COR-L47 (cell line): Measurements from ENCODE around the gene AP1B1.
"Not testable (repeated sequence)": the region's sequence is repeated elsewhere in the genome, so short reads cannot be mapped to it uniquely, and the experiment has no call there.

Experiments
- DNase-seq: peaks from one replicate; lab custom pipeline; 2025; lab: John Stamatoyannopoulos, UW

AP1B1 gene

DNA sequence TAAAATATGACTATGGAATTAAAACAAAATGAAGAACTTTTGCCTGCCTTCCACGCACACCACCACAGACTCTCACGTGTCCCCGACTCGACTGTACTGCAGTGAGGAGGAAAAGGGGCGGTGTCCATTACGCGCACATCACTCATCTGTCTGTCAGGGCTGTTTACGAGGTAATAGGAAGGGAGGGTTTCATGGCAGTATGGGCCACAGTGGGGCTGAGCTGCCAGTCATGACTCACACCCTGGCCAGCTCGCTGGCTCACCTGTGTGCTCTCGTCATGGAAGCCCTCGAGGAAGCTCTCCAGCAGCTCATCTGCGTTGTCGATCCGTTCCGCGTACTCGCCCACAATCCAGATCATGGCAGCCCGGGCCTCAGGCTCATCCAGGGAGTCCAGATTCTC is 39.4 kb downstream of the AP1B1 start:
- DNase-seq: no peak

DNA sequence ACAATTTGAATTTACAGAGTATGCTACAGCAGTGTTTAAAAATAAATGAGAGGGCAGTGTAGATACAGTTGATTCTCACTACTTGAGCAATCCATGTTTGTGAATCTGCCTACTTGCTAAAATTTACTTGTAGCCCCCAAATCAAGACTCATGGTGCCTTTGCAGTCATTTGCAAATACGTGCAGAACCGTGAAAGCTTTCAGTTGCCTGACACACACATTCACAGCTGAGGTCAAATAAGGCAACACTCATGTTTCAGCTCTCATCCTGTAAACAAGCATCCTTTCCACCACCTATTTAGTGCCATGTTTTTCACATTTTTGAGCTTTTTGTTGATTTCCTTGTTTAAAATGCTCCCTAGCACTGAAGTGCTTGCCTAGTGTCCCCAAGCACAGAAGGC is 40.3 kb downstream of the AP1B1 start:
- DNase-seq: no peak

DNA sequence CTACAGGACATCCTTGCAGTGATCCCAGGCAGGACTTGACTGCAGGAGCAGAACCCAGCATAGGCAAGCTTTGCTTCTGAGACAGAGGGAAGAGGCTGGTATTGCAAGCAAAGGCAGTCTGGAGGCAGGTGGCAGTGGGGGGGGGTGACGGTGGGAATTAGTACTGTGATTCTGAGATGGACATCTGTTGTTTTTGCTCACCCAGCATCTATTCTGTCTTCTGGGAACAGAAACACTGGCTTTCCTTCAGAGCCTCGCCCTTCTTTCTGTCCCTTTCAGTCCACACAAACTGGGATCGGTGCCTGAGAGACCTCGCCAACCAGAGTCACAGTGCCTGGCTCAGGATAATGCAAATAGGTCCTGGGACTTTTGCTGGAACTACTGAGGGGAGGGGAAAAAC is 41.7 kb downstream of the AP1B1 start:
- no peak for DNase-seq

DNA sequence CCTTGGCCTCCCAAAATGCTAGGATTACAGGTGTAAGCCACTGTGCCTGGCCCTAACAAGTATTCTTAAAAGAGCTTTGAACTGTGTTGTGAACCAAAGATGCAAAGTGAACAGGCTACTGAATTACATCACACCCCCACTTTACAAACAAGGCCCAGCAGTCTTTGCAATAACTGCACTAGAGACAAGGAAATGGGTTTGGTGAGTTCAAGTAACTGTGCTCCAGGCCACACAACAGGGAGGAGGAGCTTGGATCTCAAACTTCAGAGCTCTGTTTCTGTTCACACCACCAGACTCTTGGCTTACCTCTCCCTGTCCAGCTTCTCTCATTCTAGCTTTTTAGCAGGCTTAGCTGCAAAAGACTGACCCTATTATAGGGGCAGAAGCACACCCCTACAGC is 42.4 kb downstream of the AP1B1 start:
- no peak for DNase-seq

DNA sequence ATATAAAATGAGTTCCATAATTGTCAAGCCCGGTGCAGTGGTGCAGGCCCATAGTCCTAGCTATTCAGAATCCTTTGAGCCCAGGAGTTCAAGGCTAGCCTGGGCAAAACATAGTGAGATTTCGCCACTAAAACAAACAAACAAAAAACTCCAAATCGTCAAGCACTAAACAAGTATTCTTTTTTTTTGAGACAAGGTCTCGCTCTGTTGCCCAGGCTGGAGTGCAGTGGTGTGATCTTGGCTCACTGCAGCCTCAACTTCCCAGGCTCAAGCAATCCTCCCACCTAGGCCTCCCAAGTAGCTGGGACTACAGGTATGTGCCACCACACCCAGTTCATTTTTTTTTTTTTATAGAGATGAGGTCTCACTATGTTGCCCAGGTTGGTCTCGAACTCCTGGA is 43.5 kb downstream of the AP1B1 start:
- not testable (repeated sequence) for DNase-seq

DNA sequence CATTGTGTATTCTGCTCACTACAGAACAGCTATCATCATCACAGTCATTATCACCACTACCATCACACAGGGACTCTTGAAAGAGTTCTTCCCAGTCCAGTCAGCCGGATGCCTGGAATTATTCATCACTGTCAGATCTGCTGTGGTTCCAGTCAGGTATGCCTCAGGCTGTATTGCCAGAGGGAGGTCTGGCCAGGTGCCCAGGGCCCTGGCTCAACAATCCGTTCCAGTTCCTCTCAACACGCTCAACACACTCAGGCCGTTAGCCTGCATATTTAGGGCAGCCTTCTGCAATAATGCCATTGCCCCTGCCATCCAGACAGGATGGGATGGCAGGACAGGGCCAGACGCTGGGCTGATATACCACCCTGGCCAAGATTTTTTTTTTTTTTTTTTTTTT is 44.2 kb downstream of the AP1B1 start:
- peak; percentile 87 for DNase-seq

DNA sequence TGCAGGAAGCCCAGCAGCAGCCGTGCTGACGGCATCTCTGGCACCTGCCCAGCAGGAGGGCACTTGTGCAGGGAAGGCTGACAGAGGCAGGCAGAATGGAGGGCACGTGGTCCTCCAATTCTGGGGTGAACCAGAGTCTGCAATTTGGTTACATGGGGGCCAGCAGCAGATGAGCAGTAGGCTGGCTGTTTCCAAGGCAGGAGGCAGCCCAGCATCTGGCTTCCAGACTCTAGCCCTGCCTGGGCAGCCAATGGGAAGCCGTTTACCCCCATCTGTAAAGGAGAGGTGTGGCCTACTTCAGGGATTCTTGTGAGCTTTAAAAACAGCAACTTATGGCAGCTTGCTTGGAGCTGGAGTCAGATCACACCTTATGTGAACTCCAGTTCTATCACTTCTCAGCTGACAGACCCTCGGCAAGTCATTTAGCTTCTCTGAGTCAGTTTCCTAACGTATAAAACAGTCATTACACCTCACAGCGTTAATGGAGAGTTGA is 45.0 kb downstream of the AP1B1 start:
- peak; percentile 37 for DNase-seq

DNA sequence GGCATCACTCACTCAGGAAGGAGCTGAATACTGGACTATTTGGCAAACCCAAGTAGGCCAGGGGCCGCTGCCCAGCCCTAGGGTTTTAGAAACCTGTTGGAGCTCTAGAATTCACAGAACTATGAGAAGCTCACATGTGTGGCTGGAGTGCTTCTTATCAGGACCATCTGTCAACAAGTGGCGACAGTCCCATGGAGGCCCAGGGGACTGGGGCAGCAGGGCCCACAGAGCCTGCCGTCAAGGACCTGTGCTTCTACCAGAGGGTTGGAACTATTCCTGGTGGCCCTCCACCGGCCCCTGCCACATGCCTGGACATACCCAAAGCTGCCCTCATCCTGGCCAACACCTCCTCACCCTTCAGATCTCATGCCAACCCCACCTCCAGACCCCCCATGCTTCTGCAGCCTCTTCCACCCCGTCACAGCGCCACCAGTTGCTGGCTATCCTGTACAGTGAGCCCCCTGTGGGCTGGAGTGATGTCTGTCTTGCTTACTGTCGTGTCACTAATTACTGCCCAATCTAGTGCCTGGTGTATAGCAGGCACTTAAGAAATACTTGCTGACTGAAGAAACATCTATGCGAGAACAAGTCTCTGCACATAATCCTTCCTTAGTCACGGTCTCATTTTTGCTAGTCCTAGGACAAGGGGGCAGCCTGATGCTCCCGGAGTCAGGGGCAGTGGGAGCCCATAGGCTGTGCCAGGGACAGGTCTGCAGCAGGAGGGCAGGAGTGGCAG is 45.6 kb downstream of the AP1B1 start:
- no peak for DNase-seq

DNA sequence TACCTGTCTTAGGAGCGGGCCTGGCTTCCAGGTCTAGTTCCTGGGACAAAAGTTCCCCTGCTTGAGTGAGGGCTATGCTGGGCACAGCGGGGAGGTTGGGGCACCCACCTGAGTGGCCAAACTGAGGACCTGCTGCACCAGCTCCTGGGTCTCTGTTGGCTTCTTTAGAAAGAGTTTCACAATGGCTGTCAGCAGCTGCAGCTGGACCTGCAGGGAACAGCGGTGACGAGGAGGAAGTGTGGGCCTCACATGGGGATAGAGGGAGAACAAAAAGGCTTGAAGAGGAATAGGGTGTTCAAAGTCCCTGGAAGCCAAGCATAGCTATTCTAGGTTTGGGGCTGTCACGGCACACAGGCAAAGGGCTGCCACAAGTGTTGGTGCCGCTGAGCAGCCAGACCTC is 46.2 kb downstream of the AP1B1 start:
- DNase-seq: no peak

DNA sequence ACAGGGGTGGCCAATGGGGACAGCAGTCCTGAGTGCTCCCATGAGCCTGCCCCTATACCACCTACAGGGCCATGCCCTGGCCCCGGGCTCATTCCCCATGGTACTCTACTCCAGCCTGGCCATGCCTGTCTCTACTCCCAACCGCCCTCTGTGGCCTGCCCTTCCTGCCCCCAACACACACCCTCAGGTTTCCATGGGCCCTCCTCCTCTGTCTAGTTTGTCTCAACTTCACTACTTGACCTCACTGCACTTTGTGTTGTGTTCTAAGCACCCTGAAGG is 46.6 kb downstream of the AP1B1 start:
- DNase-seq: no peak

DNA sequence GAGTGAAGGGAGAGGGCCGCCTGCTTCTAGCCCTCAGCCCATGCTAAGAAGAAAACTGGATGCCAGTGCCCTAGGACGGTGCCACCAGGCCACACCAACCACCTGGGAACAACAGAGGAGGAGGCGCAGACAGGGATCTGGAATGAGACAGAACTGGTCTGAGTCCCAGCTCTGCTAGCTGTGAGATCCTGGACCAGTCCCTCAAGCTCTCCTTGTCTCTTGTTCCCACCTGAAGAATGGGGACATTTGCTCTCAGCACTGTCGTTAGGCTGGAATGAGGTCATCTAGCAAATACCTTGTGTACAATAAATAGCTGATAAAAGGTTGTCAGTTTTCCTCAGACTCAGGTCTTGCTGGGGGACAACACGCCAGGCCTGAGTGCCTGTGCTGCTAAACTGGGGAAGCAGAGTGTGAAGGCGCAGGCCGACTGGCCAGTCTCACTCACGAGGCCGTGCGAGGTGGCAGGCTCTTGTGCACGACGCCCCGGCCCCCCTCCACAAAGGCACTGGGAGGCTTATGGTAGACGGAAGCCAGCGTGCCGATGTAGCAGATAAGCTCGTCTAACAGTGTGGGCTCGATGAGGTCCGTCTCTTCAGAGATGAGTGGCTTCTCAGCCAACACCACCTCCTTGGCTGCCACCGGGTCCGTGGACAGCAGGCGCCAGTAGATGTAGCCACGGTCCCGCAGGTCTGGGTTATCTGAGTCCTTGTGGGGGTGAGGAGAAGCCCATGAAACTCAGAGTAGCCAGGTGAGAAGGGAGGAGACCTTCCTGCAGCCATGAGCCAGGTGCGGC is 47.1 kb downstream of the AP1B1 start:
- DNase-seq: no peak

DNA sequence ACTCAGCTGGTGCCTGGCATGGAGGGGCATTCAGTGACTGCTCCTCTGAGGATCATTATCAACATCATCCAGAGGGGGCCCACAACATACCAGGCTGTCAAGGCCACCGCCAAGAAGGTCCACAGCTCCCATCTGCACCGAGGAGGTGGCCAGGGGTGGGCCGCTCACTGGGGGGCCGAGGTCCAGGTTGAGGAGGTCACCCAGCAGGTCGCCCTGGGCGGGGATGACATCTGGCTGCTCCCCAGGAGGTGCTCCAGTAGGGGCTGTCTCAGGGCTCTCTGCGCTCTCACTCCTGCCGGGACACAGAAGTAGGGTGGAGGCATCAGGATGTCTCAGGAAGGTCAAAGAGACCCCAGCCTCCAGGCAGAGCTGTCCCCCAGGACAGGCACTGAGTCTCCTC is 47.8 kb downstream of the AP1B1 start:
- no peak for DNase-seq

DNA sequence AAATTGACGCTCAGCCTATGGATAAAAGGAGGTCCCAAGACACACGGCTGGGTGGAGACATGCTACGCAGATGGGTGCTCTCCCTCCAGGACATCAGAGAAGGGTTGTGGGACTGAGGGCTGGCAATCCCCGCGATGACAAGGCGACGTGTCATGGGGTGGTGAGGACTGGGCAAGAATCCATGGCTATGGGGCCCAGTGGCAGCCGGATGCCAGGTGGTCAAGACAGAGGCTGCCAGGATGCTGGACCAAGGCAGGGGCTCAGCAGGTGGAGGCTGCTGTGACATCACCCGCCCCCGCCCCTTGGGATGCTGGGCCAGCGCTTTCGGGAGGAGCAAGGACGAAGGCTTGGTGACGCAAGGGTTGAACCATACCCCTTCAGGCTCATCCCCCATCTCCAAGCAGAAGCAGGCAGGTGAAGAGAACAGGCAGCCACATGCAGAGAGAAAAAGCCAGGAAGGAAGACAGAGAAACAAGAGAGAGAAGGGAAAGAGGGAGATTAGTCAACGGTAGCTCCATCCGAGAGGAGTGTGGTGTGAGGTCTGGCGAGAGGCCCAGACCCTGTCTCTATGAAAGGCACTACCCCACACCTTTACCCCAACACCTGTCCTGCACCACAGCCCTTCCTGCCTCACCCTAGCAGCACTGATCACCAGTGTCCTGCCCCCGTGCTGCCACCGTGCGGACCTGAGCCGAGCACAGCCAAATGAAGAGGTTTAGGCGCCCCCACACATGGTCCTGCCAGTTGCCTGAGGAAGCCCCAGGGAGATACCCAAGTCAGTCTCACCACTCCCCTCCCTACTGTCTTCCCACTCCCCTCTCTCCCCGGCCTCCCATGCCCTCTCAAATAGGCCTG is 48.8 kb downstream of the AP1B1 start:
- no peak for DNase-seq

DNA sequence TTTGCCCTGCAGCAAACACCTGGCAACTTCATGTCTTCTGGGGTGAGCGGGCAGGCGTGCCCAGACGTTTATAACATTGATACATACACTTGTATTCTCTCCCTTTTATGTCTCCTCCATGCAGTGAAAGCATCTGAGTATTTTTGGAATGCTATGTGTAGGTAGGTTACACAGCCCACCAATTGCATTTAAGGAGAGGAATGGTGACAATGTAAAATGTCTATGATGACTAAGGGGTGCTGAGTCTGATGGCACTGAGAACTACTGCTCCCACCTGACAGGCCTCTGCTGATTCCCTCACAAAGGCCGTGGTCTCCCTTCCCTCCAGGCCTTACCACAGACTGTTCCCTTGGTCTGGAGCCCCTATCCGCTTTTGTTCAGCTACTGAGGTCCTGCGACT is 50.0 kb downstream of the AP1B1 start:
- no peak for DNase-seq

DNA sequence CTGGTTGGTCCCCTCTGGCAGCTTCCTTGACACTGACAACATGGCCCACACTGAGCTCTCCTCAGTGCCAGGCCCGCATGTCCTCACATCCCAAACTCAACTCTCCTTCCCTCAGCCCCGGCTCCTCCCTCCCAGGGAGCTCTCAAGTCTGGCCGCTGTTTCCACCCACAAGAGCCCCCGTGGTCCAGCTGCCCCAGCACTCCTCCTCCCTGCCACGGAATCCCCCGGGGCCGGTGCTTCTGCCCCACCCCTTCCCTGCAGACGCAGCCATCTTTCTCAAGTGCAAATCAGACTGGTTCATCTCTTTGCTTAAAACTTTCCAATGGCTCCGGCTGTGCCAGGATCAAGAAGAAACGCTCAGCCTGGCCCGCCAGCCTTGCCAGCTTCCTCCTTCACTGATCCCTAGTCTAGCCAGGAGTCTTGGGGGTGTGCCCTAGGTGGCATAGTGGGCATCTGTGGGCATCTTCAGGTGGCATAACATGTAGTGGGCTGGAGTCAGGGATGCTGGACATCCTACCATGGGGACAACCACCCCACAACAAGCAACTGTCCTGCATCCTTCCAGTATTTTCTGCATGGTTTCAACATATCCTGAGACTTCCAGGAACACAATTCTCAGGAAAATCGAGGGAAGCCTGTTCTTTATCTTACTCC is 50.6 kb downstream of the AP1B1 start:
- DNase-seq: no peak

DNA sequence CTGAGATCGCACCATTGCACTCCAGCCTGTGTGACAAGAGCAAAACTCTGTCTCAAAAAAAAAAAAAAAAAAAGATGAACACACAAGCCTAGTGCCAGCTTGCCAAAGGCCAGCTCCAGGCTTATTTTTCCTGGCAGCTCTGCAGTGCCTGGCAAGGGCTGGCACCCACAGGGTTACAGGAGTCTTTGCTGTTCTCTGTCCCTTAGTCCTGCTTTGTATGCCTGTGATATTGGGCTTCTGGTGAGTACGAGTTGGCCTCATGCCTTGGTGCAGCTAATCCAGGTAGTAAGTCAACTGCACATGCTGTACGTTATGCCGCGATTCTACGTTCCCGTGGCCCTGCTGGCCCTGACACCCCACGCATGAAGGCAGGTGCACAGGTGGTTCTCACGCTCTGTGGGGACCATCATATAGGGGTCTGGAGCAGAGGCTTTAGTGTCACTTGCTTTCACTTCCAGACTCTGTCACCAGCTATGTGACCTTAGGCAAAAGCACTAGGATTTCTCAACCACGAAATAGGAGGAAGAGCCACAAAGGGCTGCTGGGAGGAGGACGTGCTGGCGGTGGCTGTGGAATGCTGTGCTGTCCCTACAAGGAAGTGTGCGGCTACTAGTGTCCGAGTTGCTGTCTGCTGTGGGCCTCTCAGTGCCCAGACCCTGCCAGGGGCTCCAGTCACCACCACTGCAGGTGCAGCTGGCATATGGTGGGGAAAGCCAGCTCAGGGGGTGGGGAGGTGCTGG is 51.4 kb downstream of the AP1B1 start:
- no peak for DNase-seq

DNA sequence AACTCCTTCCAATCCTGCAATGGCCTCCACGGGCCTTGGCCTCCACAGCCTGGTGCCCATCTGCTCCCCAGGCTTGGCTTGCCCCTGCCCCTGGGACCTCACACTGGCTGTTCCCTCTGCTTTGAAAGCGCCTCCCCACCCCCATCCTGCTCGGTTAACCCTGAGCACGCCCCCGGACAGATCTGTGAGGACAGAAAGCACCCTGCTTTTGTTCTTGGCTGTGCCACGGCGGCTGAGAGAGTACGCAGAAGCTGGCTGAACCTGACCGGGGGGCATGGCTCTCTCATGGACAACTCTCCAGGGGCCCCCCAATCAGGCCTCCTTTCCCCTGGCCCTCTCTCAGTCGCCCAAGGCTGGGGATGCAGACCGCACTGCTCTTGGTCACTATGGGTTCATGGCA is 52.7 kb downstream of the AP1B1 start:
- DNase-seq: no peak

DNA sequence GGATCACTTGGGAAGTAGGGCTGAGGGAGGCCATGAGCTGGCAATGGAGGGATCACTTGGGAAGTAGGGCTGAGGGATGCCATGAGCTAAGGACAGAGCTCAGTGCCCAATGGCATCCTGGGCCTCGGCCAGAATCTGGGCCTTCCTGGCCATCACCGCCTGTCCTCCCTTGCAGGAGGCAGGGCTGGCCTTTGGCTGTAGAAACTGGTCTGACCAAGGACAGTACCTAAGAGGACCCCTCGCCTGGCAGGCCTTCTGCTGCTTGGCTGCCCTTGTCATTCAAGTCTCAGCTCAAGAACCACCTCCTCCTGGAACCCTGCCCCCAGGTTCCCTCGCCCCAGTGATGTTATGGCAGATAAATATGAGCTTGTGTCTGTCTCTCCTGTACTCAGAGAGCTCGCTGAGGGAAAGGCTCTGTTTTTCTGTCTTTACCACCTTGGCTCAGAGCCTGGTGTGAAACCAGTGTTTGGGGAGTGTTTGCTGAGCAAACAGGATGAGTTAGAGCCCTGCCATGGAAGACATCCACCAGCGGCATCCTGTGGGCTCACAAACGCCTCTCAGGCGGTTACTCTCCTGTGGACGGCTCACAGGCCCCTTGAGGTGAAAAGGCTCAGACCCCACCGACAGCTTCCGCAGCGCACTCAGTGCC is 53.5 kb downstream of the AP1B1 start:
- DNase-seq: no peak

DNA sequence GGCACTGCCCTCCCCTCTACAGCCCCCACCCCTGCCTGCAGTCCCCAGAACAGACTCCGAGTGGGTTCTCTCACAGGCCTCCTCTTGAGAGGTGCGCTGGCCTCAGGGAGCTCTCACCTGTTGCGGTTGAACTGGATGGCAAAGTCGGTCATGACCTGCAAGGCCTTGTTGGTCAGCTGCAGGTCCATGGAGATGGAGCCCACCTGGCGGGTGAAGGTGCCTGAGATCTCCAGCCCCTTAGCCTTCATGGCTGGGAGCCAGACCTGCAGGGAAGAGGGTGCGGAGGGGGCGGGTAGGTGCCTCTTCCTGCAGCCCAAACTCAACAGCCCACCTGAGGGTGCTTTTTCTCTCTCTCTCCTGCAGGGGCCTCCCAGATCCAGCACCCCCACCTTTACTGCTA is 54.2 kb downstream of the AP1B1 start:
- no peak for DNase-seq

DNA sequence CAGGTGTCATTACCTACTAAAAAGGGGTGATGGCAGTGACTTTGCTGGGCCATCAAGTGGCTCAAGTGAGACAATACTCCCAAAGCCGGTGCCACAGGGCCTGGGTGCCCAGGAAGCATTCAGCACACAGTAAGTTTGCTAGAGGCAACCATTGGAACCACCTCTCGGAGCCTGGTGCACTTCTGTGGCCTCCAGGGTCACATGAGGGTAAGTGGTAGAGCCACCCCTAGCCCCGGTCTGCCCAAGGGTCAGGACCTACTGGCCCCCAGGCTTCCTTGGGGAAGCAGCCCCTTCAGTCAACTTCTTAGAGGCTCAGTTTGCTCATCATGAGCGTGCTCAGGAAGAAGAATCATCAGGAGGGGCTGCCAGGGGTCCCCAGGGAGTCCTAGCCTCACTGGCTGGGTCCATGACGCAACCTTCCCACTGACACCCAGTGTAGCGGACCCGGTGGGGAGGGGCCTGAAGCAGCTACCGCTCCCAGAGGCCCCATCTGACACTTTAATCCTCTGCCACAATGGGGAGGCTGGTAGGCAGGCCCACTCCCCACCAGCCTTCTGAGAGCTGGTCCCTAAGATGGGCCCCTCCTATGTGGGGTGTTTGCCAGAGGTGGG is 55.4 kb downstream of the AP1B1 start:
- DNase-seq: no peak
